ENCODE results near the gene FAM151A.
A peak's percentile ranks its signal among the peaks of the same experiment; 100 is the strongest.

Gene FAM151A

GRCh38 chr1:54579337-54579781 lies 44.0 kb downstream of the FAM151A start:
- no peak for DNase-seq (ENCODE audit: low read depth)

DNA sequence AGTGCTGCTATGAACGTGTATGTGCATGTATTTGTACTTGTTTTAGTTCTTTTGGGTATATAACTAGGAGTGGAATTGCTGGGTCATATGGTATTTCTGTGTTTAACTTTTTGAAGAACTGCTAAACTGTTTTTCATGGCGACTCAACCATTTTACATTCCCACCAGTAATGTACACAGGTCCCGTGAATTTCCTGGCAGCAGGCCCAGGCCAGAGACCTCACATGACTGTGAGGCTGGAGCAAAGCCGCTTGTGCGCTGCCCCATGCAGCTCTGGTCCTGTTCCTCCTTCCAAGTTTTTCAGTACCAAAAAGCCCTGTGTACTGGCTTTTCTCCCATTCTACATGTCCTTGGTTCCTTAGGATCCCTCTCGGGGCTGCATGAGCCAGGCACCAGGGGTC lies 45.7 kb downstream of the FAM151A start:
- peak; percentile 18 for DNase-seq (ENCODE audit: low read depth)

DNA sequence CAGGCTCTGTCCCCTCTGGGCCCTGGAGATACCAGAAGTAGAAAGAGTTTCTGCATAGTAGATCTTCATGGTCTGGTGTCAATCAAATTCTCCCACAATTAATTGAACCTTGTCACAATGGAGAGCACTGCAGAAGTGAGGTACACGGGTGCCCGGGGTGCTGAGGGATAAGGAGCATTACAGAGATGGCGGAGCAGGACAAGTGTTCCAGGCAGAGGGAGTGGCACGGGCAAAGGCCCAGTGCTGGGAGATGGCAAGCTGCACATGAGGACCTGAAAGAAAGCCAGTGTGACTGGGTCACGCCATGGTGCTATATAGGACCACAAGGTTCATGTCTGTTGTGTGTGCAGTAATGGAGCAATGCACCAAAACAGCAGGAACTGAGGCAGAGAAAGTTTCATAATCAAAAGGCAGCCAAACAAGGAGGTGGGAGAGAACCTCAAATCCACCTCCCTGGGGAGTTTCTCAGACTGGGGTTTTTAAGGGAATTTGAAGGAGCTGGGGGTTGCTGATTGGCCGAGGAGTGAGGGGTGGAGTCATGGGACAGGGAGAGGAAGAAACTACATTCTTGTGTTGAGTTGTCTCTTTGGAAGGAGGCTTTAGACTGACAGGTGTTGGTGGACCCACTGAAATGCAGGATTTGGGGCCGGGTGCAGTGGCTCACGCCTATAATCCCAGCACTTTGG lies 47.6 kb downstream of the FAM151A start:
- DNase-seq (ENCODE audit: low read depth), result no peak

DNA sequence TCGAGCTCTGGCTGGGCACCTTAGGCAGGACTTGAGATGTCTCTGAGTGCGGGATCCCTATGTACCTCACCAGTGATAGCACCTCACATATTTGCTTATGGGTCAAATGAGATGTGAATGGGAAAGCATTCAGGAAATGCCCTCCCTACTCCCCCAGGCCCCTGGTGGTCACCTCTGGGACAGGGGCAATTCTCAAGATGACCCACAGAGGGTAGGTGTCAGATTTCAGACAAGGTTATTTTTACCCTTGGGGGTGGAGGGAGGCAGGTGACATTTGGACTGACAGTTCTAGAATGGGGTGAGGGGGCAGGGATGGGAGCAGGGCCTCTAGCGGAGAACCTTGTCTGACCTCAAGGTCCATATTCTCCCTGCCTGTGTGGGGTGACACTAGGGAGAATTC lies 48.2 kb downstream of the FAM151A start:
- no peak for DNase-seq (ENCODE audit: low read depth)

GRCh38 chr1:54574158-54574778 lies 49.1 kb downstream of the FAM151A start:
- DNase-seq (ENCODE audit: low read depth), result no peak

- DNase-seq (ENCODE audit: low read depth), result no peak
These were observed 50.8 kb downstream of the FAM151A start for GRCh38 chr1:54572542-54572850.

GRCh38 chr1:54571803-54572541 lies 51.4 kb downstream of the FAM151A start:
- DNase-seq (ENCODE audit: low read depth), result peak; percentile 16

GRCh38 chr1:54571326-54571725 lies 52.0 kb downstream of the FAM151A start:
- DNase-seq (ENCODE audit: low read depth), result no peak

- no peak for DNase-seq (ENCODE audit: low read depth)
These were observed 53.2 kb downstream of the FAM151A start for GRCh38 chr1:54570161-54570560.

- DNase-seq (ENCODE audit: low read depth), result no peak
These were observed 54.0 kb downstream of the FAM151A start for GRCh38 chr1:54569339-54569738.

- DNase-seq (ENCODE audit: low read depth), result no peak
These were observed 55.4 kb downstream of the FAM151A start for GRCh38 chr1:54567961-54568360.

DNA sequence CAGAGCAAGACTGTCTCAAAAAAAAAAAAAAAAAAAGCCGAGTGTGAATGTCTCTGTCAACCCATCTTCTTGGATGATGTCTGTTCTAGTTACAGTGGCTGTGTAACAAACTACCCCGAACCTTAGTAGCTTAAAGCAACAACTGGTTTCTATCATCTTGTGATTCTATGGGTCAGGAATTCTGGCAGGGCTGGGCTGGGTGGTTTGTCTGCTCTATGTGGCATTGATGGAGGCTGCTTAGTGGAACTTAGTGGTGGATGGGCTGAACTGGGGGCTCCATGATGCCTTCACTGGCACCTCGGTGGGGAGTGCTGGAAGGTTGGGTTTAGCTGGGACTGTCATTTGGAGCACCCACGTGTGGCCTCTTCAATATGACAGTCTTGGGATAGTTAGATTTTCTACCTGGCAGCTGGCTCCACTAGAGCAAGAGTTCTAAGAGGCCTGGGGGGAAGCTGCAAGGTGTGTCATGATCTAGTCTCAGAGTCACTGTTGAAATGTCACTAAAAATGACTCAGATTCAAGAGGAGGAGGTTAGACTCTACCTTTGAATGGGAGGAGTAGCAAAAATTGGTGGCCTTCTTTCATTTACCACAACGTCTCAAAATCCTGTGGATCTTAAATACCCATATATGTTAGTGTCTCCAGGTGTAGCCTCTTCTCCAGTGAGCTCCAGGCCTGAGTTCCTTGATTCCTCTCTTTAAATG lies 56.7 kb downstream of the FAM151A start:
- no peak for DNase-seq (ENCODE audit: low read depth)

DNA sequence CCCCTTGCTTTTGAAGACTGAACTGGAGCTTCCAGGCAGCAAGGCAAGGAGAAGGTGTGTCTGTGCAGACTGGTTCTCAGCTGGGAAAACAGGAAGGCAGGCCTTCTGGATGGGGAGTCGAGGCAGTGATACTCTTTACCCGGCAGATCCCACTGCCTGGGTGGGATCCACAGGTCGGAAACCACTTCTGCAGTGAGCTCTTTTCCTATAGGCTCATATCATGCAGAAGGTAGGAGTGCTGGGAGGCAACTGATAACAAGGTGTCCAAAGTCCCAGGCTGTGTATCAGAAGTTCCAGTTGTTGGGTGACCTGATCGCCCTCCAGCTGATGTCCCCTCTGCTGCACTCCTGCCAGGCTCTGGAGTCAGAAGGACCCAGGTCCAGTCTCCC lies 58.2 kb downstream of the FAM151A start:
- DNase-seq (ENCODE audit: low read depth), result no peak

DNA sequence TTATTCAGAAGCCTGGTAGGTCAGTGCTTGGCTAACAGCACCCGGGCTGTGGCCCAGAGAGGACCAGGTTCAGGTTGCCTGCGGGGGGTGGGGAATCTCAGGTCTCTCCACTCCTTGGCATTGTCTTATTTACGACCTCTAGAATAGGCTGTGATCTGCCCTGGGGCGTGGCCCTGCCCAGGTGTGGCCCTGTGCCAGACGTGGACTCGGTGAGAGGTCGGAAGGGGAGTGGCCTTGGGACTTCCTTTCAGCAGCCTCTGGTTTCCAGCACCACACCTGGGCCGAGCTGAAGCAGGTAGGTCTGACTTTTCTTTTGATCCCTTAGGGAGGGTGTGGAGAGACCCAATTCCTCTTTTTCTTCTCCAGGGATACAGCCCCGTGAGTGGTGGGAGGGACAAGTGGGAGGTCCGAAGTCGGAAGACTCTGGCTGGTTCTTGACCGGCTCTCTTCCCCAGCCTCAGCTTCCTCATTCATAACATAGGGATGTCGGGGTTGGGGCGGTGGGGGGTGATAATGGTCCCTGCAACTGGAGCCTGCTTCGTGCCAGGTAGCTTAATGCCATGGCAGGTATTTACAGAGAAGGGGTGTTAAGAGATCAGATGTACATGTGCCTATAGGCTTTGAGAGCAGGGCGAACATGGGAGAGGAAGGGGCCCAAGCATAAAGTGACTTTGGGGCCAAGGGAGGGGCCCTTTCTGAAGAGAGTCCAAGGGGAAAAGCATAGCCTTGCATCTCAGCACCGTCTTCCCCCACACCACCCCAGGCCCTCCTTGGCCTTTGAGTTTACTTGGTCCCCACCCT lies 58.8 kb downstream of the FAM151A start:
- no peak for DNase-seq (ENCODE audit: low read depth)

GRCh38 chr1:54559771-54560231 lies 63.5 kb downstream of the FAM151A start:
- DNase-seq (ENCODE audit: low read depth), result no peak
